SJCRH30 (cell line): ENCODE data around the gene GRPEL2. TPM values are rescaled to one million over a fixed set of nuclear protein-coding genes. Genes with fewer than 3 reads are reported as not detected.

Experiments
- DNase-seq, 2 experiments: peaks; one replicate each; pipeline ENCODE4 v3.0.0-alpha.2; 2015 to 2020
- H3K27ac ChIP-seq: fragments of 250-450 bp; sonication (Bioruptor Pico); 2 replicates; pipeline ENCODE4 v1.5.1; 2020; ENCODE audit warnings: mild to moderate bottlenecking, moderate library complexity
- H3K27me3 ChIP-seq: fragments of 250-450 bp; sonication (Bioruptor Pico); 2 replicates; pipeline ENCODE4 v1.5.1; 2020; ENCODE audit warnings: mild to moderate bottlenecking, moderate library complexity
- H3K36me3 ChIP-seq: fragments of 250-450 bp; sonication (Bioruptor Pico); 2 replicates; pipeline ENCODE4 v1.5.1; 2020; ENCODE audit warnings: mild to moderate bottlenecking, moderate library complexity
- H3K4me1 ChIP-seq: fragments of 250-450 bp; sonication (Bioruptor Pico); 2 replicates; pipeline ENCODE4 v1.5.1; 2020; ENCODE audit warnings: mild to moderate bottlenecking, moderate library complexity
- H3K4me3 ChIP-seq: fragments of 250-450 bp; sonication (Bioruptor Pico); 2 replicates; pipeline ENCODE4 v1.5.1; 2020; ENCODE audit warnings: mild to moderate bottlenecking, moderate library complexity
- H3K9me3 ChIP-seq: fragments of 250-450 bp; sonication (Bioruptor Pico); replicated peaks from 2 replicates; pipeline ENCODE4 v1.5.1; 2020; ENCODE audit warnings: mild to moderate bottlenecking, moderate library complexity
- total RNA-seq: library from RNA; depleted of rRNA; stranded (reverse); fragments of >200 nt; shearing (Covaris generic); gene quantifications from 2 replicates; pipeline ENCODE4 v1.2.3, GENCODE V29; 2014; rRNA removed

GRPEL2 gene
- total RNA-seq, 1 experiment from 2014 or later = 35.4 TPM

DNA sequence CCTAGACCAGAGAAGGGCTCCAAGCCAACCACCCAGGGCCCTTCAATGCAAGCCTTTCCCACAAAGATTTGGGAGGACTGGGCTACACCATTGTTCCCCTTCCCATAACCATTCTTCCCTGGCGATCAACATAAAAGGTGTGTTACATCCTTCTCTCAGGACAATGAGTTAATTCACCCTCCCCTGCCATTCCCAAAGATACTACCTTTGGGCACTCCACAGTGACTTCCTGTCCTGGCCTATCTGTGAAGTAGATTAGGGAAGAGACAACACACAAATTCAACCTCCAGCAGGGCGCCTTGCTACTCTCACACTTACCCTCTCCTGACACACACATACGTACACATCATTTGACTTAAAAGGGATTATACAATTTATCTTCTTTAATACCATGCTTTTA lies 57.0 kb downstream of the GRPEL2 start:
- no peaks in the 10 kb centered on the region for H3K9me3 ChIP-seq
- no peaks in the 10 kb centered on the region for H3K36me3 ChIP-seq
- DNase-seq = no peak
- H3K27ac ChIP-seq = no peak overlapping the region
- peaks cover 19% of the 10 kb centered on the region for H3K4me1 ChIP-seq
- no peak overlapping the region for H3K4me3 ChIP-seq
- H3K27me3 ChIP-seq = no peaks in the 10 kb centered on the region

Other genes with a start within 250 kb of the GRPEL2 start
- gene ABLIM3, start 204.0 kb upstream of the GRPEL2 start, total RNA-seq = 0.10 and 0.33 TPM in 2 replicates
- 0.45 and 0.56 TPM in 2 replicates for gene AFAP1L1, start 73.6 kb upstream of the GRPEL2 start, total RNA-seq
- gene PCYOX1L, start 12.5 kb downstream of the GRPEL2 start, total RNA-seq = 2.6 and 3.9 TPM in 2 replicates
- gene IL17B, start 33.8 kb downstream of the GRPEL2 start, total RNA-seq = 1.5 and 3.3 TPM in 2 replicates
- 204 and 205 TPM in 2 replicates for gene CSNK1A1, start 205.9 kb downstream of the GRPEL2 start, total RNA-seq
- gene ARHGEF37, start 236.0 kb downstream of the GRPEL2 start, total RNA-seq = 0.05 and 0.38 TPM in 2 replicates